HEK293 (cell line): ENCODE measurements around the gene AKAP8L.

Experiments
- FEZF1 ChIP-seq: fragments of 450-650 bp; formaldehyde crosslinking; IDR thresholded peaks from 2 replicates; pipeline ENCODE4 v1.5.1; 2016; ENCODE audit warnings: missing biosample characterization, missing genetic modification characterization
- GFI1B ChIP-seq: fragments of 450-650 bp; formaldehyde crosslinking; IDR thresholded peaks from 2 replicates; pipeline ENCODE4 v1.5.1; 2016; ENCODE audit warnings: missing biosample characterization, missing genetic modification characterization
- INSM2 ChIP-seq: fragments of 450-650 bp; formaldehyde crosslinking; IDR thresholded peaks from 2 replicates; pipeline ENCODE4 v1.5.1; 2016; ENCODE audit warnings: missing biosample characterization, missing genetic modification characterization
- KLF8 ChIP-seq: fragments of 450-650 bp; formaldehyde crosslinking; IDR thresholded peaks from 2 replicates; pipeline ENCODE4 v1.5.1; 2016; ENCODE audit warnings: missing biosample characterization, missing genetic modification characterization
- OSR2 ChIP-seq: fragments of 450-650 bp; formaldehyde crosslinking; IDR thresholded peaks from 2 replicates; pipeline ENCODE4 v1.5.1; 2016; ENCODE audit warnings: missing biosample characterization, missing genetic modification characterization
- SP2 ChIP-seq: fragments of 450-650 bp; formaldehyde crosslinking; IDR thresholded peaks from 2 replicates; pipeline ENCODE4 v1.5.1; 2016; ENCODE audit warnings: missing biosample characterization, missing genetic modification characterization
- WT1 ChIP-seq: fragments of 450-650 bp; formaldehyde crosslinking; IDR thresholded peaks from 2 replicates; pipeline ENCODE4 v1.5.1; 2016; ENCODE audit warnings: missing biosample characterization, missing genetic modification characterization
- ZBTB10 ChIP-seq: fragments of 450-650 bp; formaldehyde crosslinking; IDR thresholded peaks from 2 replicates; pipeline ENCODE4 v1.5.1; 2016; ENCODE audit warnings: missing biosample characterization, missing genetic modification characterization
- ZBTB8A ChIP-seq: fragments of 450-650 bp; formaldehyde crosslinking; IDR thresholded peaks from 2 replicates; pipeline ENCODE4 v1.5.1; 2016; ENCODE audit warnings: missing biosample characterization, missing genetic modification characterization
- ZNF138 ChIP-seq: fragments of 450-650 bp; formaldehyde crosslinking; IDR thresholded peaks from 2 replicates; pipeline ENCODE4 v1.5.1; 2016; ENCODE audit warnings: missing biosample characterization, missing genetic modification characterization, borderline replicate concordance
- ZNF148 ChIP-seq: fragments of 450-650 bp; formaldehyde crosslinking; IDR thresholded peaks from 2 replicates; pipeline ENCODE4 v1.5.0; 2017; ENCODE audit warnings: missing biosample characterization, missing genetic modification characterization, borderline replicate concordance
- ZNF155 ChIP-seq: fragments of 450-650 bp; formaldehyde crosslinking; IDR thresholded peaks from 2 replicates; pipeline ENCODE4 v1.5.1; 2016; ENCODE audit warnings: missing biosample characterization, missing genetic modification characterization
- ZNF157 ChIP-seq: fragments of 450-650 bp; formaldehyde crosslinking; IDR thresholded peaks from 2 replicates; pipeline ENCODE4 v1.5.1; 2016; ENCODE audit warnings: missing biosample characterization, missing genetic modification characterization
- ZNF214 ChIP-seq: fragments of 450-650 bp; formaldehyde crosslinking; IDR thresholded peaks from 2 replicates; pipeline ENCODE4 v1.5.1; 2017; ENCODE audit warnings: missing biosample characterization, mild to moderate bottlenecking, missing genetic modification characterization, borderline replicate concordance
- ZNF394 ChIP-seq: fragments of 450-650 bp; formaldehyde crosslinking; IDR thresholded peaks from 2 replicates; pipeline ENCODE4 v1.5.1; 2016; ENCODE audit warnings: missing biosample characterization, missing genetic modification characterization, mild to moderate bottlenecking, moderate library complexity, borderline replicate concordance
- ZNF423 ChIP-seq: fragments of 450-650 bp; formaldehyde crosslinking; IDR thresholded peaks from 2 replicates; pipeline ENCODE4 v1.5.1; 2016; ENCODE audit warnings: missing biosample characterization, missing genetic modification characterization
- ZNF501 ChIP-seq: fragments of 450-650 bp; formaldehyde crosslinking; IDR thresholded peaks from 2 replicates; pipeline ENCODE4 v1.5.1; 2016; ENCODE audit warnings: missing biosample characterization, missing genetic modification characterization
- ZNF518A ChIP-seq: fragments of 450-650 bp; formaldehyde crosslinking; conservative IDR thresholded peaks from 2 replicates; pipeline ENCODE4 v1.5.1; 2016; ENCODE audit warnings: low read depth, missing biosample characterization, missing genetic modification characterization
- ZNF549 ChIP-seq: fragments of 450-650 bp; IDR thresholded peaks from 2 replicates; pipeline ENCODE4 v1.5.1; 2018; ENCODE audit warnings: missing biosample characterization, missing genetic modification characterization, mild to moderate bottlenecking, inconsistent platforms, moderate library complexity
- ZNF624 ChIP-seq: fragments of 450-650 bp; formaldehyde crosslinking; IDR thresholded peaks from 2 replicates; pipeline ENCODE4 v1.5.1; 2017; ENCODE audit warnings: missing biosample characterization, missing genetic modification characterization
- TF ChIP-seq, protein P1 (sequence below): fragments of 450-650 bp; formaldehyde crosslinking; IDR thresholded peaks from 2 replicates; pipeline ENCODE4 v1.5.1; 2017; ENCODE audit warnings: missing biosample characterization, missing genetic modification characterization
- TF ChIP-seq, protein P2 (sequence below): fragments of 450-650 bp; formaldehyde crosslinking; IDR thresholded peaks from 2 replicates; pipeline ENCODE4 v1.5.1; 2016; ENCODE audit warnings: missing biosample characterization, missing genetic modification characterization

Gene AKAP8L

GRCh38 chr19:15452111-15453047 lies 33.6 kb upstream of the AKAP8L start (continued):
- TF ChIP-seq ZNF394 (tag by site-specific recombination) (peak; percentile 93), SP2 (tag by site-specific recombination) (peak; percentile 83), ZNF501 (no peak), ZNF518A (tag by site-specific recombination) (no peak), ZNF155 (tag by site-specific recombination) (no peak), ZNF423 (tag by site-specific recombination) (no peak), ZNF549 (tag by site-specific recombination) (no peak), FEZF1 (no peak), WT1 (tag by site-specific recombination) (no peak), GFI1B (tag by site-specific recombination) (no peak), KLF8 (tag by site-specific recombination) (peak; percentile 50), ZNF157 (tag by site-specific recombination) (no peak), ZNF138 (no peak), ZBTB8A (tag by site-specific recombination) (no peak), ZNF214 (tag by site-specific recombination) (no peak), INSM2 (tag by site-specific recombination) (no peak), ZNF148 (tag by site-specific recombination) (no peak), OSR2 (no peak), ZNF624 (tag by site-specific recombination) (no peak), ZBTB10 (tag by site-specific recombination) (no peak)
- TF ChIP-seq, protein P1, sequence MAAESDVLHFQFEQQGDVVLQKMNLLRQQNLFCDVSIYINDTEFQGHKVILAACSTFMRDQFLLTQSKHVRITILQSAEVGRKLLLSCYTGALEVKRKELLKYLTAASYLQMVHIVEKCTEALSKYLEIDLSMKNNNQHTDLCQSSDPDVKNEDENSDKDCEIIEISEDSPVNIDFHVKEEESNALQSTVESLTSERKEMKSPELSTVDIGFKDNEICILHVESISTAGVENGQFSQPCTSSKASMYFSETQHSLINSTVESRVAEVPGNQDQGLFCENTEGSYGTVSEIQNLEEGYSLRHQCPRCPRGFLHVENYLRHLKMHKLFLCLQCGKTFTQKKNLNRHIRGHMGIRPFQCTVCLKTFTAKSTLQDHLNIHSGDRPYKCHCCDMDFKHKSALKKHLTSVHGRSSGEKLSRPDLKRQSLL: no peak
- TF ChIP-seq, protein P2, sequence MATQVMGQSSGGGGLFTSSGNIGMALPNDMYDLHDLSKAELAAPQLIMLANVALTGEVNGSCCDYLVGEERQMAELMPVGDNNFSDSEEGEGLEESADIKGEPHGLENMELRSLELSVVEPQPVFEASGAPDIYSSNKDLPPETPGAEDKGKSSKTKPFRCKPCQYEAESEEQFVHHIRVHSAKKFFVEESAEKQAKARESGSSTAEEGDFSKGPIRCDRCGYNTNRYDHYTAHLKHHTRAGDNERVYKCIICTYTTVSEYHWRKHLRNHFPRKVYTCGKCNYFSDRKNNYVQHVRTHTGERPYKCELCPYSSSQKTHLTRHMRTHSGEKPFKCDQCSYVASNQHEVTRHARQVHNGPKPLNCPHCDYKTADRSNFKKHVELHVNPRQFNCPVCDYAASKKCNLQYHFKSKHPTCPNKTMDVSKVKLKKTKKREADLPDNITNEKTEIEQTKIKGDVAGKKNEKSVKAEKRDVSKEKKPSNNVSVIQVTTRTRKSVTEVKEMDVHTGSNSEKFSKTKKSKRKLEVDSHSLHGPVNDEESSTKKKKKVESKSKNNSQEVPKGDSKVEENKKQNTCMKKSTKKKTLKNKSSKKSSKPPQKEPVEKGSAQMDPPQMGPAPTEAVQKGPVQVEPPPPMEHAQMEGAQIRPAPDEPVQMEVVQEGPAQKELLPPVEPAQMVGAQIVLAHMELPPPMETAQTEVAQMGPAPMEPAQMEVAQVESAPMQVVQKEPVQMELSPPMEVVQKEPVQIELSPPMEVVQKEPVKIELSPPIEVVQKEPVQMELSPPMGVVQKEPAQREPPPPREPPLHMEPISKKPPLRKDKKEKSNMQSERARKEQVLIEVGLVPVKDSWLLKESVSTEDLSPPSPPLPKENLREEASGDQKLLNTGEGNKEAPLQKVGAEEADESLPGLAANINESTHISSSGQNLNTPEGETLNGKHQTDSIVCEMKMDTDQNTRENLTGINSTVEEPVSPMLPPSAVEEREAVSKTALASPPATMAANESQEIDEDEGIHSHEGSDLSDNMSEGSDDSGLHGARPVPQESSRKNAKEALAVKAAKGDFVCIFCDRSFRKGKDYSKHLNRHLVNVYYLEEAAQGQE (tag by site-specific recombination): no peak
